Measurements from ENCODE around the gene CNOT6. TPM values are rescaled to one million over a fixed set of nuclear protein-coding genes. Genes with fewer than 3 reads are reported as not detected.

Gene CNOT6
- total RNA-seq, 1 donor from 2014 or later, result 8.0 TPM

- no peak for DNase-seq (ENCODE audit: low read depth)
Measured at GRCh38 chr5:180558232-180558631, 64.1 kb downstream of the CNOT6 start.

GRCh38 chr5:180563994-180564393, 69.8 kb downstream of the CNOT6 start:
- DNase-seq (ENCODE audit: low read depth), result no peak

GRCh38 chr5:180568914-180569313, 74.7 kb downstream of the CNOT6 start:
- no peak for DNase-seq (ENCODE audit: low read depth)

- no peak for DNase-seq (ENCODE audit: low read depth)
Measured at GRCh38 chr5:180575571-180575970, 81.4 kb downstream of the CNOT6 start.

- no peak for DNase-seq (ENCODE audit: low read depth)
Measured at GRCh38 chr5:180580681-180581080, 86.5 kb downstream of the CNOT6 start.

GRCh38 chr5:180583738-180584137, 89.6 kb downstream of the CNOT6 start:
- DNase-seq (ENCODE audit: low read depth), result no peak

GRCh38 chr5:180586204-180586603, 92.0 kb downstream of the CNOT6 start:
- no peak for DNase-seq (ENCODE audit: low read depth)

GRCh38 chr5:180586870-180587269, 92.7 kb downstream of the CNOT6 start:
- DNase-seq (ENCODE audit: low read depth), result no peak

- no peak for DNase-seq (ENCODE audit: low read depth)
Measured at GRCh38 chr5:180589771-180590542, 95.8 kb downstream of the CNOT6 start.

GRCh38 chr5:180590543-180591310, 96.5 kb downstream of the CNOT6 start:
- DNase-seq (ENCODE audit: low read depth), result no peak

GRCh38 chr5:180591311-180591887, 97.2 kb downstream of the CNOT6 start, which contains the start of gene SCGB3A1:
TSS of gene SCGB3A1 (minus strand) at chr5:180591499. CDS start at chr5:180591462, 37 bp downstream.
- no peak for DNase-seq (ENCODE audit: low read depth)

GRCh38 chr5:180592176-180592575, 98.0 kb downstream of the CNOT6 start:
- no peak for DNase-seq (ENCODE audit: low read depth)

GRCh38 chr5:180593446-180594206, 99.4 kb downstream of the CNOT6 start:
- no peak for DNase-seq (ENCODE audit: low read depth)

- no peak for DNase-seq (ENCODE audit: low read depth)
Measured at GRCh38 chr5:180594311-180595045, 100.3 kb downstream of the CNOT6 start.

GRCh38 chr5:180595046-180595379, 100.8 kb downstream of the CNOT6 start:
- no peak for DNase-seq (ENCODE audit: low read depth)

GRCh38 chr5:180595381-180596114, 101.4 kb downstream of the CNOT6 start:
- no peak for DNase-seq (ENCODE audit: low read depth)

GRCh38 chr5:180596115-180596667, 102.0 kb downstream of the CNOT6 start:
- DNase-seq (ENCODE audit: low read depth), result no peak

- no peak for DNase-seq (ENCODE audit: low read depth)
Measured at GRCh38 chr5:180596668-180597231, 102.6 kb downstream of the CNOT6 start.

- peak; percentile 47 for DNase-seq (ENCODE audit: low read depth)
Measured at GRCh38 chr5:180598316-180598701, 104.1 kb downstream of the CNOT6 start.
